ENCODE data around the gene GPR15LG.

GRCh38 chr10:84177541-84178141 is 4.0 kb downstream of the GPR15LG start:
- no peak for TF ChIP-seq CTCF (IDR thresholded peaks at IDR 0.05)
- TF ChIP-seq POLR2A (IDR thresholded peaks at IDR 0.05), result no peak
